ENCODE results near the gene DRG2.

The DRG2 gene

DNA sequence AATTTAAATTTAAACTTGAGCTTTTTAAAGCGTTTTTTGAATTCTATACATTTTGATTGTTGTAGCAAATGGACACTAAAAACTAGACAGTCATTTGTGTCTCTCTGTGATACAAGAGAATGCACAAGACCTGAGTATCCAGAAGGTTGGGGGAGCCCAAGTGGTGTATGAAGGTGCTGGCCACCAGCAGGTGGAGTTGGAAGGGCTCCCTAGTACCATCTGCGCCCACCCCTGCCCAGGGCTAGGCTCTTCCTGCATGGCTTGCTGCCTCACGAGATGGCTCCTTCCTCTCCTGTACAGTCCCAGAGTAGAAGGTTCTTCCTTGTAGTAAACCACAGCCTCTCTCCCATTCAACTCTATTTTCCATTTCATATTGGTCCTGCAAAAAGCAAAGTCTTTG, 31.5 kb upstream of the DRG2 start:
- DNase-seq (ENCODE audit: low read depth), result no peak
- in situ Hi-C loops (cut with HindIII; ENCODE audit: low sequenced_read_pairs), result no loop called here

DNA sequence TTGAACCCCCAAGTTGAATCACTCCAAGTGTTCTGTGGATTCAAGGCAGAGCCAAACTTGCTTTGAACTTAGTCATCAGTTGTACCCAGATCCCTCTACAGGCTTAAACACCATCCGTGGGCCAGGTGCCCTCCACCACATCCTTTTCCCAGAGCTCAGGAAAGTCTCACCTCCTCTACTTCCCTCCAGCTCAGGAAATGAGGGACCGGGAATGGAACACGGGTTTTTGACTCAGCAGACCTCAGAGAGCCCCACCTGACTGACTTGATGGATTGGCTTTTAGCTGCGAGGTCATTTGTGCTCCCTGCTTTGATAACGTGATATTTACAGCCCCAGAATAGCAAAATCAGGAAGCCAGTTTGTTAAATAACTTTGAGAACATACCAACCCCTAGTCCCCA, 28.5 kb upstream of the DRG2 start:
- DNase-seq (ENCODE audit: low read depth), result no peak
- H3K4me3 ChIP-seq (ENCODE audit: low read depth, low read length), result no peak overlapping the region
- TF ChIP-seq, protein P1, sequence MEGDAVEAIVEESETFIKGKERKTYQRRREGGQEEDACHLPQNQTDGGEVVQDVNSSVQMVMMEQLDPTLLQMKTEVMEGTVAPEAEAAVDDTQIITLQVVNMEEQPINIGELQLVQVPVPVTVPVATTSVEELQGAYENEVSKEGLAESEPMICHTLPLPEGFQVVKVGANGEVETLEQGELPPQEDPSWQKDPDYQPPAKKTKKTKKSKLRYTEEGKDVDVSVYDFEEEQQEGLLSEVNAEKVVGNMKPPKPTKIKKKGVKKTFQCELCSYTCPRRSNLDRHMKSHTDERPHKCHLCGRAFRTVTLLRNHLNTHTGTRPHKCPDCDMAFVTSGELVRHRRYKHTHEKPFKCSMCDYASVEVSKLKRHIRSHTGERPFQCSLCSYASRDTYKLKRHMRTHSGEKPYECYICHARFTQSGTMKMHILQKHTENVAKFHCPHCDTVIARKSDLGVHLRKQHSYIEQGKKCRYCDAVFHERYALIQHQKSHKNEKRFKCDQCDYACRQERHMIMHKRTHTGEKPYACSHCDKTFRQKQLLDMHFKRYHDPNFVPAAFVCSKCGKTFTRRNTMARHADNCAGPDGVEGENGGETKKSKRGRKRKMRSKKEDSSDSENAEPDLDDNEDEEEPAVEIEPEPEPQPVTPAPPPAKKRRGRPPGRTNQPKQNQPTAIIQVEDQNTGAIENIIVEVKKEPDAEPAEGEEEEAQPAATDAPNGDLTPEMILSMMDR (IDR thresholded peaks at IDR 0.05; ENCODE audit: low read depth, low read length, missing control alignments), result no peak
- in situ Hi-C loops (cut with HindIII; ENCODE audit: low sequenced_read_pairs), result no loop called here

More for the DNA sequence above, 31.5 kb upstream of the DRG2 start:
- H3K4me3 ChIP-seq (ENCODE audit: low read depth, low read length), result no peak overlapping the region
- TF ChIP-seq, protein P1 (IDR thresholded peaks at IDR 0.05; ENCODE audit: low read depth, low read length, missing control alignments), result no peak

DNA sequence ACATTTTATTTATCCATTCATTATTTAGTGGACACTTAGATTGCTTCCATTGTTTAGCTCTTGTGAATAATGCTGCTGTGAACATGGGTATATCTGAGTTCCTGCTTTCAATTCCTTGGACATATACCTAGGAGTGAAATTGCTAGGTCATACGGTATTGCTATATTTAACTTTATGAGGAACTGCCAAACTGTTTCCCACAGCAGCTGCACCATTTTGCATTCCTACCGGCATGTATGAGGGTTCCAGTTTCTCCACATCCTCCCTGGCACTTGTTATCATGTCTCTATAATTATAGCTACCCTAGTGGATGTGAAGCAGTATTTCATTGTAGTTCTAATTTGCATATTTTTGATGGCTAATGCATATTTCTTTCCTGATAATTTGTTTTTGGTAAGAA, 23.7 kb upstream of the DRG2 start:
- in situ Hi-C loops (cut with HindIII; ENCODE audit: low sequenced_read_pairs), result no loop called here
- H3K4me3 ChIP-seq (ENCODE audit: low read depth, low read length), result no peak overlapping the region
- DNase-seq (ENCODE audit: low read depth), result no peak
- TF ChIP-seq, protein P1 (IDR thresholded peaks at IDR 0.05; ENCODE audit: low read depth, low read length, missing control alignments), result no peak

DNA sequence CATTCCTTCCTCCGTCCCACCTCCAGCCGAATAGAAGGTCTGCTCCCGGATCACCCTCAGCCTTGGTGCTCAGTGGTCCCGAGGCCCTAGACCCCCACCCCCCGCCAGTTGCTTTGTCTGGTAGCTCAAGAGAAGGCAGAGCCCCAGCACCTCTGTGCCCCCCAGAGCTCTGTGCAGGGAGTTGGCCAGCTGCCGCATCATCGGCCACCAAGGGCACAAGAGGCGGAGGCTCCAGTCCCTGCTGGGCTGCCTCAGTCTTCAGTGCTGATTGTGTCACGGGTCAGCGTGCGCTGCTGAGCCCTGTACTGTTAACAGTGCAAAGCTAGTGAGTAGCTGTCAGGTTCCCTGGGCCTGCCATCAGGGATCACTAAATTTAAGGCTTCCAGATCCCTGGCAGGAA, 22.2 kb upstream of the DRG2 start:
- H3K4me3 ChIP-seq (ENCODE audit: low read depth, low read length), result no peak overlapping the region
- DNase-seq (ENCODE audit: low read depth), result no peak
- in situ Hi-C loops (cut with HindIII; ENCODE audit: low sequenced_read_pairs), result no loop called here
- TF ChIP-seq, protein P1 (IDR thresholded peaks at IDR 0.05; ENCODE audit: low read depth, low read length, missing control alignments), result no peak

DNA sequence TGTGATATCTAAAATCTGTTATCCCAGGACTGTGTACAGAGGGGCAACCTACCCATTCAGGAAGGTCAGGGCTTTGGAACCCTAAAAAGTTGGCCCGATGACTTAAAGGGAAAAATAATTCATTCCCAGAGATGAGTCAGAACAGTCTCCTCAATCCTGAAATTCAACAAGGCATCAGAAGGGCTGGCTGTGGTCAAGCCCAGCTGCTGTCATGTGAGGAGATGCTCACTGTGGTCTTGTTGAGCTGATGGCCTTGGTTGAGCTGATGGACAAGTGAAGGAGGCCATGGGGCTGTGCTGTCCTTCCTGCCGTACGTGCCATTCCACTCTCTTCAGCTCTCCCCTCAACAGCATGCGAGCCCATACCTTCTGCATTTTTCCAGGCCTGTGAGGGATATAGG, 20.9 kb upstream of the DRG2 start:
- DNase-seq (ENCODE audit: low read depth), result no peak
- H3K4me3 ChIP-seq (ENCODE audit: low read depth, low read length), result no peak overlapping the region
- TF ChIP-seq, protein P1 (IDR thresholded peaks at IDR 0.05; ENCODE audit: low read depth, low read length, missing control alignments), result no peak
- in situ Hi-C loops (cut with HindIII; ENCODE audit: low sequenced_read_pairs), result no loop called here

DNA sequence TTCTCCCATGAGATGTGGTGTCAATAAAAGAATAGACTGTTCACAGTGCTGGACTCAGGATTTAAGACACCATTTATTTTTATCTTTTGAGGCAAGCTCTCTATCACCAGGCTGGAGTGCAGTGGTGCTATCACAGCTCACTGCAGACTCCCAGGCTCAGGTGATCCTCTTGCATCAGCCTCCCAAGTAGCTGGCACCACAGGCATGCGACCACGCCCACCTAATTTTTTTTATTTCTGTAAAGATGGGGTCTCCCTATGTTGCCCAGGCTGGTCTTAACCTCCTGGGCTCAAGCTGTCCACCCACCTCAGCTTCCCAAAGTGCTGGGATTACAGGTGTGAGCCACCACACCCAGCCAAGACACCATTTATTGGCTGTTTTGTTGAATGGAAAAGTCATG, 18.6 kb upstream of the DRG2 start:
- TF ChIP-seq, protein P1 (IDR thresholded peaks at IDR 0.05; ENCODE audit: low read depth, low read length, missing control alignments), result no peak
- H3K4me3 ChIP-seq (ENCODE audit: low read depth, low read length), result no peak overlapping the region
- DNase-seq (ENCODE audit: low read depth), result no peak
- in situ Hi-C loops (cut with HindIII; ENCODE audit: low sequenced_read_pairs), result no loop called here

DNA sequence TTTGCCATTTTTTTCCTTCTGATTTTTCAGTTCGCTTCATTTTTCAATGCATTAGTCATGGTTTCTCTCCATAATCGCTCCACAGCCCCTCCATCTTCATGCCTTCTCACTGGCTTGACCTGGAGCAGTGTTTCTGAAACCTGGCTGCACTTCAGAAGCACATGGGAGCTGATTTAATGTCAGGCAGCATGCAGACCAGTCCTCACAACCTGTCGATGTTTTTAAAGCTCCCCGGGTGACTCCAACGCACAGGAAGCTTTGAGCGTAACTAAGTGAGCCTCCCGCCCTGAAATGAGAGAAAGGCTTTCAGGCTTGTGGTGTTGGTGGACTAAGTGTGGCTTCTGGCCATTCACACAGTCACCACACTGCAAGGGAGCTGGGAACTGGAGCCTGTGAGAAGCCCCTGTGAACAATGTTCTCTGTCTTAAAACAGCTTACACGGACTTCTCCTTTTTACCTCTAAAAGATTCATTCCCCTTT, 16.8 kb upstream of the DRG2 start:
- TF ChIP-seq, protein P1 (IDR thresholded peaks at IDR 0.05; ENCODE audit: low read depth, low read length, missing control alignments), result no peak
- in situ Hi-C loops (cut with HindIII; ENCODE audit: low sequenced_read_pairs), result no loop called here
- DNase-seq (ENCODE audit: low read depth), result peak; percentile 53
- H3K4me3 ChIP-seq (ENCODE audit: low read depth, low read length), result no peak overlapping the region
